Gastrocnemius medialis (tissue), 4 donors: Measurements from ENCODE around the gene SPAG4.

Source experiments
- CTCF ChIP-seq, 5 experiments: fragments of 450-650 bp in 3 of 5; fragments of 200-600 bp in 2 of 5; sonication (generic) in 2 of 5; IDR thresholded peaks in 4 of 5; conservative IDR thresholded peaks in 1 of 5; 1 replicate in 4 of 5; 2 replicates in 1 of 5; pipeline ENCODE4 v1.5.1; 2016 to 2019; ENCODE audit warnings: antibody characterized with exemption in 5 of 5, mild to moderate bottlenecking in 3 of 5, moderate library complexity in 3 of 5
- POLR2A ChIP-seq, 2 donors: fragments of 450-650 bp; IDR thresholded peaks; one replicate each; pipeline ENCODE4 v1.6.1; 2017; ENCODE audit warnings: antibody characterized with exemption in 2 of 2, mild to moderate bottlenecking in 2 of 2, moderate library complexity in 2 of 2

GRCh38 chr20:35582741-35583404 is 32.8 kb upstream of the SPAG4 start:
- TF ChIP-seq CTCF (IDR thresholded peaks at IDR 0.05 in 4 of 5, conservative IDR thresholded peaks at IDR 0.05 in 1 of 5) (no peak), POLR2A (IDR thresholded peaks at IDR 0.05) (no peak)
